Measurements from ENCODE around the gene IFNGR2. TPM values are rescaled to one million over a fixed set of nuclear protein-coding genes. Genes with fewer than 3 reads are reported as not detected.
A peak's percentile ranks its signal among the peaks of the same experiment; 100 is the strongest.

Gene IFNGR2
- total RNA-seq, 4 donors from 2014 or later = 53.7 to 96.3 (median 67.6) TPM

- Histone ChIP-seq H3K4me3 (peak overlapping the region in 1 of 4 donors; percentile 3), H3K36me3 (peaks cover 0 to 37% (median 0%) of the 10 kb centered on the region in 3 donors)
Observed at GRCh38 chr21:33412832-33413519, 9.8 kb downstream of the IFNGR2 start.

GRCh38 chr21:33414068-33414467, 10.9 kb downstream of the IFNGR2 start:
- TF ChIP-seq CTCF (IDR thresholded peaks at IDR 0.05) (no peak), POLR2A (IDR thresholded peaks at IDR 0.05) (no peak)
- no peaks in the 10 kb centered on the region for H3K9me3 ChIP-seq
- no peak overlapping the region for H3K4me3 ChIP-seq
- H3K27ac ChIP-seq = peak overlapping the region; percentile 65 to 90 (median 72)
- peaks cover 0 to 37% (median 0%) of the 10 kb centered on the region in 3 donors for H3K36me3 ChIP-seq
- H3K4me1 ChIP-seq = peaks cover 0 to 42% (median 9%) of the 10 kb centered on the region in 4 donors
- no peak for DNase-seq
- H3K27me3 ChIP-seq = no peaks in the 10 kb centered on the region

More at GRCh38 chr21:33412832-33413519, 9.8 kb downstream of the IFNGR2 start:
- no peaks in the 10 kb centered on the region for H3K27me3 ChIP-seq
- peaks cover 0 to 45% (median 9%) of the 10 kb centered on the region in 4 donors for H3K4me1 ChIP-seq
- no peaks in the 10 kb centered on the region for H3K9me3 ChIP-seq
- H3K27ac ChIP-seq = peak overlapping the region; percentile 65 to 90 (median 72)
- DNase-seq = peak; percentile 49 to 79 (median 59)
- peak in 1 of 2 donors; percentile 42 for TF ChIP-seq POLR2A (IDR thresholded peaks at IDR 0.05)
- no peak for TF ChIP-seq CTCF (IDR thresholded peaks at IDR 0.05)

GRCh38 chr21:33414926-33415325, 11.7 kb downstream of the IFNGR2 start:
- peaks cover 0 to 42% (median 9%) of the 10 kb centered on the region in 4 donors for H3K4me1 ChIP-seq
- H3K27ac ChIP-seq = peak overlapping the region in 1 of 4 donors; percentile 31
- TF ChIP-seq CTCF (IDR thresholded peaks at IDR 0.05) = no peak
- no peak for DNase-seq
- peaks cover 0 to 37% (median 0%) of the 10 kb centered on the region in 3 donors for H3K36me3 ChIP-seq
- no peaks in the 10 kb centered on the region for H3K9me3 ChIP-seq
- no peaks in the 10 kb centered on the region for H3K27me3 ChIP-seq
- no peak overlapping the region for H3K4me3 ChIP-seq

- peaks cover 0 to 17% (median 1%) of the 10 kb centered on the region in 4 donors for H3K4me1 ChIP-seq
- H3K27ac ChIP-seq = peak overlapping the region in 1 of 4 donors; percentile 1
- H3K4me3 ChIP-seq = no peak overlapping the region
- no peaks in the 10 kb centered on the region for H3K9me3 ChIP-seq
- H3K27me3 ChIP-seq = no peaks in the 10 kb centered on the region
- no peak for TF ChIP-seq CTCF (IDR thresholded peaks at IDR 0.05)
- no peak for TF ChIP-seq POLR2A (IDR thresholded peaks at IDR 0.05)
- peak in 1 of 3 donors; percentile 72 for DNase-seq
- peaks cover 0 to 55% (median 0%) of the 10 kb centered on the region in 3 donors for H3K36me3 ChIP-seq
Observed at GRCh38 chr21:33418691-33419090, 15.5 kb downstream of the IFNGR2 start.

- no peak for TF ChIP-seq CTCF (IDR thresholded peaks at IDR 0.05)
- no peak for TF ChIP-seq POLR2A (IDR thresholded peaks at IDR 0.05)
- peaks cover 0 to 58% (median 0%) of the 10 kb centered on the region in 3 donors for H3K36me3 ChIP-seq
Observed at GRCh38 chr21:33419538-33420123, 16.4 kb downstream of the IFNGR2 start.

More at GRCh38 chr21:33419538-33420123, 16.4 kb downstream of the IFNGR2 start:
- Histone ChIP-seq H3K27ac (peak overlapping the region in 2 of 4 donors; percentile 4 to 17), H3K9me3 (no peaks in the 10 kb centered on the region), H3K4me1 (peaks cover 0 to 8% (median 0%) of the 10 kb centered on the region in 4 donors), H3K4me3 (no peak overlapping the region), H3K27me3 (no peaks in the 10 kb centered on the region)
- DNase-seq = no peak

All from Peyer's patch (tissue), 4 donors.